NCI-H146 (cell line): Measurements from ENCODE around the gene XXYLT1.
A peak's percentile ranks its signal among the peaks of the same experiment; 100 is the strongest.

Experiments used
- DNase-seq: peaks from one replicate; lab custom pipeline; 2025; lab: John Stamatoyannopoulos, UW

Gene XXYLT1

GRCh38 chr3:195168009-195168762 is 102.8 kb downstream of the XXYLT1 start:
- no peak for DNase-seq

GRCh38 chr3:195165790-195166189 is 105.2 kb downstream of the XXYLT1 start:
- peak; percentile 38 for DNase-seq

- no peak for DNase-seq
Observed at GRCh38 chr3:195165265-195165609, 105.7 kb downstream of the XXYLT1 start.

- DNase-seq = no peak
Observed at GRCh38 chr3:195164573-195165264, 106.2 kb downstream of the XXYLT1 start.

- no peak for DNase-seq
Observed at GRCh38 chr3:195163719-195164572, 107.0 kb downstream of the XXYLT1 start.

- no peak for DNase-seq
Observed at GRCh38 chr3:195162816-195163215, 108.1 kb downstream of the XXYLT1 start.

GRCh38 chr3:195162033-195162669 is 108.8 kb downstream of the XXYLT1 start:
- DNase-seq = no peak

GRCh38 chr3:195160908-195161434 is 110.0 kb downstream of the XXYLT1 start:
- no peak for DNase-seq

- DNase-seq = peak; percentile 50
Observed at GRCh38 chr3:195160257-195160898, 110.6 kb downstream of the XXYLT1 start.

- DNase-seq = no peak
Observed at GRCh38 chr3:195159814-195160165, 111.2 kb downstream of the XXYLT1 start.

GRCh38 chr3:195159117-195159813 is 111.7 kb downstream of the XXYLT1 start:
- DNase-seq = no peak

- DNase-seq = no peak
Observed at GRCh38 chr3:195156286-195156890, 114.6 kb downstream of the XXYLT1 start.

GRCh38 chr3:195155570-195156241 is 115.3 kb downstream of the XXYLT1 start:
- DNase-seq = no peak

- no peak for DNase-seq
Observed at GRCh38 chr3:195154793-195155535, 116.0 kb downstream of the XXYLT1 start.

GRCh38 chr3:195154111-195154791 is 116.7 kb downstream of the XXYLT1 start:
- no peak for DNase-seq

GRCh38 chr3:195153653-195154052 is 117.3 kb downstream of the XXYLT1 start:
- no peak for DNase-seq

- DNase-seq = peak; percentile 34
Observed at GRCh38 chr3:195153130-195153529, 117.8 kb downstream of the XXYLT1 start.

GRCh38 chr3:195151866-195152541 is 119.0 kb downstream of the XXYLT1 start:
- DNase-seq = no peak
